Measurements from ENCODE around the gene STON1.
A peak's percentile ranks its signal among the peaks of the same experiment; 100 is the strongest.

Gene STON1

GRCh38 chr2:48566592-48567310, 36.8 kb downstream of the STON1 start:
- Histone ChIP-seq H3K36me3 (replicated peaks) (no peaks in the 10 kb centered on the region), H3K27ac (no peak overlapping the region), H3K27me3 (replicated peaks) (no peaks in the 10 kb centered on the region), H3K4me3 (ENCODE audit: low read depth, low read length) (no peak overlapping the region)
- TF ChIP-seq CTCF (IDR thresholded peaks at IDR 0.05; ENCODE audit: low read depth, low read length, missing control alignments): peak; percentile 75
- in situ Hi-C loops (cut with HindIII; ENCODE audit: low pct_ligation_motif_present, low sequenced_read_pairs): no loop called here
- DNase-seq: peak; percentile 34

GRCh38 chr2:48567671-48568070, 37.7 kb downstream of the STON1 start:
- no peaks in the 10 kb centered on the region for H3K27me3 ChIP-seq (replicated peaks)
- H3K27ac ChIP-seq: no peak overlapping the region
- in situ Hi-C loops (cut with HindIII; ENCODE audit: low pct_ligation_motif_present, low sequenced_read_pairs): no loop called here
- DNase-seq: peak; percentile 11
- no peaks in the 10 kb centered on the region for H3K36me3 ChIP-seq (replicated peaks)
- H3K4me3 ChIP-seq (ENCODE audit: low read depth, low read length): no peak overlapping the region
- TF ChIP-seq CTCF (IDR thresholded peaks at IDR 0.05; ENCODE audit: low read depth, low read length, missing control alignments): no peak

GRCh38 chr2:48568547-48568946, 38.6 kb downstream of the STON1 start:
- in situ Hi-C loops (cut with HindIII; ENCODE audit: low pct_ligation_motif_present, low sequenced_read_pairs): no loop called here
- H3K36me3 ChIP-seq (replicated peaks): no peaks in the 10 kb centered on the region
- no peak for DNase-seq
- H3K27me3 ChIP-seq (replicated peaks): no peaks in the 10 kb centered on the region
- H3K27ac ChIP-seq: no peak overlapping the region
- no peak overlapping the region for H3K4me3 ChIP-seq (ENCODE audit: low read depth, low read length)
- no peak for TF ChIP-seq CTCF (IDR thresholded peaks at IDR 0.05; ENCODE audit: low read depth, low read length, missing control alignments)

GRCh38 chr2:48569433-48569832, 39.5 kb downstream of the STON1 start:
- Histone ChIP-seq H3K36me3 (replicated peaks) (no peaks in the 10 kb centered on the region), H3K4me3 (ENCODE audit: low read depth, low read length) (no peak overlapping the region), H3K27ac (no peak overlapping the region), H3K27me3 (replicated peaks) (no peaks in the 10 kb centered on the region)
- no peak for DNase-seq
- in situ Hi-C loops (cut with HindIII; ENCODE audit: low pct_ligation_motif_present, low sequenced_read_pairs): no loop called here
- TF ChIP-seq CTCF (IDR thresholded peaks at IDR 0.05; ENCODE audit: low read depth, low read length, missing control alignments): no peak

- DNase-seq: no peak
- TF ChIP-seq CTCF (IDR thresholded peaks at IDR 0.05; ENCODE audit: low read depth, low read length, missing control alignments): no peak
- in situ Hi-C loops (cut with HindIII; ENCODE audit: low pct_ligation_motif_present, low sequenced_read_pairs): no loop called here
- no peak overlapping the region for H3K27ac ChIP-seq
- H3K4me3 ChIP-seq (ENCODE audit: low read depth, low read length): no peak overlapping the region
- H3K36me3 ChIP-seq (replicated peaks): no peaks in the 10 kb centered on the region
- H3K27me3 ChIP-seq (replicated peaks): no peaks in the 10 kb centered on the region
Observed at GRCh38 chr2:48572816-48573215, 42.9 kb downstream of the STON1 start.
